NT2/D1 (cell line): Measurements from ENCODE around the gene SLFN5.

ENCODE experiments used
- SUZ12 ChIP-seq: IDR thresholded peaks from 2 replicates; pipeline ENCODE4 v1.6.1; 2011; ENCODE audit not compliant: insufficient read length, insufficient read depth; ENCODE audit errors: extremely low read depth
- YY1 ChIP-seq: IDR thresholded peaks from 2 replicates; pipeline ENCODE4 v1.6.1; 2011; ENCODE audit not compliant: insufficient read length, insufficient read depth
- ZNF274 ChIP-seq: IDR thresholded peaks from 2 replicates; pipeline ENCODE4 v1.6.1; 2011; ENCODE audit warnings: mild to moderate bottlenecking, low read depth, low read length

DNA sequence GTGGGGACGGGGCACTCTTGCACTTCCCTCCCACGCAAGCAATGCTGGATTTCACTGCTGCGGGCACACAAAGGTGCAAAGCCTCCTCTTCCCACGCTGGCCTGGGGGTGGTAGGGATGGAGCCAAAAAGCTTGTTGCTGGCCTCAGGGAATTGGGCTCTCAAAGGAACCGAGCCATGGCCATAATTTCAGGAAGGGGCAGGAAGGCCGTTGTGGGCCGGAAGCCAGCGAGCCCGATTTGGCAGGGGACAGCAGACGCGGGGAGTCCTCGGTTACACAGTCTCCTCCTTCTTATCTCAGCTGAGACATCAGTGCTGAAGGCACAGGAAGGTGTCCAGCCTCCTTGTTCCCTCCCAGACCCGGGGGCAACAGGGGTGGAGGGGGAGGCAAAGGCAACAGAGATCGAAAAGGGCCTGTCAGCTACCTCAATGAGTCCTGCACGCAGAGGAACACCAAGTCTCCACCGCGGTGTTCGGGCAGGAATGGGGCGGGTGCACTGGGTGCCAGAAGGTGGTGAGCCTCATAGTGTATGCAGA, 71.1 kb downstream of the SLFN5 start:
- no peak for TF ChIP-seq ZNF274
- no peak for TF ChIP-seq YY1
- TF ChIP-seq SUZ12 = no peak
